ENCODE results near the gene CSTB. TPM values are rescaled to one million over a fixed set of nuclear protein-coding genes. Genes with fewer than 3 reads are reported as not detected.

The CSTB gene
- total and polyA plus RNA-seq, 2 of the 8 experiments (the other 6 are each of a cell fraction or from before 2014, with no cell fraction given) = 53.8 to 64.1 TPM

DNA sequence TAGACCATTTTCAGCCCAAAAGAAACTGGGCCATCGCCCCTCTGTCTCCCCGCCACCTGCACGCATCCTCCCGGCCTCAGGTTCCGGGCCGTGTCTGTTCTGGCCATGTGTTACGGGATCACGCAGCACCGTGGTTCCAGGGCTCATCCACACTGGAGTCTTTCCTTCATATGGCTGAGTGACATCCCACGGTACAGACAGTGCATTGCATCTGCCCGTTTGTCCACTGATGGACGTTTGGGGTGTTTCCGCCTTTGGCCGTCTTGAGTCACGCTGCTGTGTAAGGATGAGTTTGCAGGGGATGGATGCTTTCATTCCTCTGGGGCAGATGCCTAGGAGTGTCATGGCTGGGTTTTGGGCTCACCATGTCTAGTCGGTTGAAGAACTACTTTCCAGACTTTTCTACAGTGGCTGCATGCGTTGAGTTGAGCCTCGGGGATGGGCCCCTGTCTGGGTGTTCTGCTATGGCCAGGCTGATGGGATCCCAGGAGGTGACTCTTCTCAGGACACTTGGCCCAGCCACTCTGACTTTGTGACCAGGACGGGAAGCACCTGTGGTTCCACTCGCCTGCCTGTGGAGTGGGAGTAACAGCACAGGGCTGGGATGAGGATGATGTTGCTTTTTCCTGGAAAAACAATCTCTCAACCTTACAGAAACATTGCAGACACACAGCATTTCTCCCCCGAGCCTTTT, 30.1 kb upstream of the CSTB start:
- Histone ChIP-seq H3K23me2 (ENCODE audit: low read depth, low read length) (no peaks in the 10 kb centered on the region), H3K27me3 (replicated peaks in 1 of 4; ENCODE audit: control insufficient read depth in 3 of 4, extremely low read depth in 1 of 4, insufficient read depth in 3 of 4, low read length in 3 of 4) (no peaks in the 10 kb centered on the region), H2BK120ac (replicated peaks; ENCODE audit: low read depth, low read length) (no peak overlapping the region), H3K9me3 (ENCODE audit: insufficient read depth in 2 of 2, low read depth in 1 of 2, low read length in 1 of 2) (no peaks in the 10 kb centered on the region), H2AK5ac (ENCODE audit: low read depth, low read length) (no peak overlapping the region), H3K4me2 (ENCODE audit: insufficient read depth in 1 of 2, low read depth in 2 of 2, low read length in 2 of 2) (no peak overlapping the region), H2BK12ac (ENCODE audit: low read depth, low read length) (no peak overlapping the region), H3K27ac (ENCODE audit: low read depth, low read length) (no peak overlapping the region), H4K91ac (replicated peaks; ENCODE audit: insufficient read length, low read length) (no peak overlapping the region), H3K79me2 (ENCODE audit: control insufficient read depth in 1 of 2, insufficient read depth in 2 of 2, low read length in 2 of 2) (no peaks in the 10 kb centered on the region), H3K18ac (ENCODE audit: extremely low read depth, low read length) (no peak overlapping the region), H3K9ac (replicated peaks in 1 of 4; ENCODE audit: extremely low read depth in 1 of 4, low read depth in 3 of 4, low read length in 3 of 4) (no peak overlapping the region), H3K79me1 (ENCODE audit: low read depth, low read length) (no peaks in the 10 kb centered on the region), H3K23ac (ENCODE audit: insufficient read length) (no peak overlapping the region), H4K20me1 (replicated peaks in 1 of 2; ENCODE audit: control insufficient read depth in 1 of 2, insufficient read depth in 2 of 2, low read length in 2 of 2) (peaks cover 9% of the 10 kb centered on the region in 2 experiments), H3K14ac (ENCODE audit: insufficient read length) (no peak overlapping the region), H2BK15ac (ENCODE audit: low read length) (no peak overlapping the region), H2BK20ac (ENCODE audit: low read length) (no peak overlapping the region), H4K8ac (ENCODE audit: extremely low read depth, insufficient read depth, low read length) (no peak overlapping the region), H3K4me1 (replicated peaks in 1 of 4; ENCODE audit: control insufficient read depth in 3 of 4, insufficient read depth in 4 of 4, low read length in 3 of 4) (peaks cover 0 to 4% (median 1%) of the 10 kb centered on the region in 4 experiments; a peak in 5 of 7 replicates), H2BK5ac (ENCODE audit: low read depth, low read length) (no peak overlapping the region), H3K4ac (replicated peaks; ENCODE audit: insufficient read length, low read depth, low read length) (no peak overlapping the region), H3K56ac (replicated peaks; ENCODE audit: insufficient read length, low read depth, low read length) (no peak overlapping the region), H3K36me3 (ENCODE audit: control insufficient read depth in 2 of 4, insufficient read depth in 4 of 4, low read length in 3 of 4) (peaks cover 11 to 31% (median 22%) of the 10 kb centered on the region in 4 experiments; a peak in 7 of 8 replicates), H4K5ac (ENCODE audit: insufficient read length, low read depth, low read length) (no peak overlapping the region), H3K4me3 (ENCODE audit: extremely low read depth in 1 of 4, insufficient read depth in 2 of 4, low read depth in 3 of 4, low read length in 4 of 4) (no peak overlapping the region), H2AFZ (ENCODE audit: low read length) (no peak overlapping the region)
- CTCF ChIA-PET (ENCODE audit: partially characterized antibody) = interaction anchor here (0.8 to 0.9 kb wide), 4 partner anchors 20 to 140 kb away, joined by 3 to 4 read pairs (median 3); no protein-coding TSS in a partner anchor
- no peak for FAIRE-seq
- POLR2A ChIA-PET (ENCODE audit: partially characterized antibody) = interaction anchor here (0.7 to 8.4 kb wide), 6 partner anchors 10 to 148 kb away, joined by 3 to 80 read pairs (median 4); partner anchors contain the start of gene RRP1
- 94% methylated on average over 21 of the region's 21 CpGs; no CpG with 5 or more reads in 1 of the 2 experiments for WGBS, 2 experiments (ENCODE audit: extremely low coverage in 1 of 2, insufficient coverage in 1 of 2, insufficient read length in 1 of 2, insufficient replicate concordance in 2 of 2, low coverage in 1 of 2, low lambda C conversion rate in 2 of 2, missing lambda C conversion rate in 1 of 2)
- DNase-seq (ENCODE audit: low read depth in 1 of 2, low spot score in 2 of 2) = no peak
- no peak for TF ChIP-seq EZH2 (IDR thresholded peaks at IDR 0.05; ENCODE audit: low read depth, low read length, severe bottlenecking)
- no peak for TF ChIP-seq SUZ12 (IDR thresholded peaks at IDR 0.05; ENCODE audit: low read length)
- no peak for TF ChIP-seq NANOG (IDR thresholded peaks at IDR 0.05; ENCODE audit: insufficient read depth, low read depth, low read length, poor library complexity, severe bottlenecking)
- TF ChIP-seq, protein P1, sequence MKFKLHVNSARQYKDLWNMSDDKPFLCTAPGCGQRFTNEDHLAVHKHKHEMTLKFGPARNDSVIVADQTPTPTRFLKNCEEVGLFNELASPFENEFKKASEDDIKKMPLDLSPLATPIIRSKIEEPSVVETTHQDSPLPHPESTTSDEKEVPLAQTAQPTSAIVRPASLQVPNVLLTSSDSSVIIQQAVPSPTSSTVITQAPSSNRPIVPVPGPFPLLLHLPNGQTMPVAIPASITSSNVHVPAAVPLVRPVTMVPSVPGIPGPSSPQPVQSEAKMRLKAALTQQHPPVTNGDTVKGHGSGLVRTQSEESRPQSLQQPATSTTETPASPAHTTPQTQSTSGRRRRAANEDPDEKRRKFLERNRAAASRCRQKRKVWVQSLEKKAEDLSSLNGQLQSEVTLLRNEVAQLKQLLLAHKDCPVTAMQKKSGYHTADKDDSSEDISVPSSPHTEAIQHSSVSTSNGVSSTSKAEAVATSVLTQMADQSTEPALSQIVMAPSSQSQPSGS (IDR thresholded peaks at IDR 0.05; ENCODE audit: low read length) = no peak
- TF ChIP-seq TAF7 (optimal IDR thresholded peaks at IDR 0.05; ENCODE audit: borderline replicate concordance, low read depth, low read length) = no peak
- no peak for TF ChIP-seq SP4 (IDR thresholded peaks at IDR 0.05; ENCODE audit: low read length)
- TF ChIP-seq PHF8 (conservative IDR thresholded peaks at IDR 0.05; ENCODE audit: low read depth, low read length) = no peak
- TF ChIP-seq, protein P2, sequence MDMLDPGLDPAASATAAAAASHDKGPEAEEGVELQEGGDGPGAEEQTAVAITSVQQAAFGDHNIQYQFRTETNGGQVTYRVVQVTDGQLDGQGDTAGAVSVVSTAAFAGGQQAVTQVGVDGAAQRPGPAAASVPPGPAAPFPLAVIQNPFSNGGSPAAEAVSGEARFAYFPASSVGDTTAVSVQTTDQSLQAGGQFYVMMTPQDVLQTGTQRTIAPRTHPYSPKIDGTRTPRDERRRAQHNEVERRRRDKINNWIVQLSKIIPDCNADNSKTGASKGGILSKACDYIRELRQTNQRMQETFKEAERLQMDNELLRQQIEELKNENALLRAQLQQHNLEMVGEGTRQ (IDR thresholded peaks at IDR 0.05; ENCODE audit: low read length) = no peak
- no peak for TF ChIP-seq GTF2F1 (IDR thresholded peaks at IDR 0.05; ENCODE audit: borderline replicate concordance, low read depth, low read length)
